HG02870 (cell line): Measurements from ENCODE around the gene PRPF6.
"Not testable (repeated sequence)": the region's sequence is repeated elsewhere in the genome, so short reads cannot be mapped to it uniquely, and the experiment has no call there.

Experiments
- ATAC-seq: cut with Tn5 transposase; IDR thresholded peaks from one replicate; pipeline ENCODE4 v1.9.1; 2021; ENCODE audit warnings: mild to moderate bottlenecking, moderate library complexity; ENCODE audit not compliant: unreplicated experiment

PRPF6 gene

GRCh38 chr20:63973160-63973479, 7.8 kb upstream of the PRPF6 start:
- no peak for ATAC-seq

- ATAC-seq, result no peak
Observed at GRCh38 chr20:63973636-63974401, 7.1 kb upstream of the PRPF6 start.

GRCh38 chr20:63974402-63975200, 6.3 kb upstream of the PRPF6 start:
- ATAC-seq, result no peak

GRCh38 chr20:63976511-63976910, 4.4 kb upstream of the PRPF6 start:
- ATAC-seq, result not testable (repeated sequence)

- ATAC-seq, result no peak
Observed at GRCh38 chr20:63976980-63977738, 3.8 kb upstream of the PRPF6 start.

- no peak for ATAC-seq
Observed at GRCh38 chr20:63977739-63978276, 3.1 kb upstream of the PRPF6 start.

- peak; percentile 36 for ATAC-seq
Observed at GRCh38 chr20:63978319-63979228, 2.4 kb upstream of the PRPF6 start.

- no peak for ATAC-seq
Observed at GRCh38 chr20:63979229-63979556, 1.7 kb upstream of the PRPF6 start.

- ATAC-seq, result peak; percentile 26
Observed at GRCh38 chr20:63979557-63980316, 1.2 kb upstream of the PRPF6 start, which contains the start of gene SAMD10. Gene SAMD10 (minus strand): TSS chr20:63979642. CDS start chr20:63979467, 175 bp downstream.

GRCh38 chr20:63980317-63980805, 571 bp upstream of the PRPF6 start:
- ATAC-seq, result peak; percentile 7

GRCh38 chr20:63982937-63983336, 2.0 kb downstream of the PRPF6 start:
- ATAC-seq, result no peak

GRCh38 chr20:64000906-64001305, 20.0 kb downstream of the PRPF6 start:
- ATAC-seq, result no peak

- no peak for ATAC-seq
Observed at GRCh38 chr20:64001607-64002011, 20.7 kb downstream of the PRPF6 start.

- no peak for ATAC-seq
Observed at GRCh38 chr20:64003960-64004725, 23.2 kb downstream of the PRPF6 start.

- ATAC-seq, result no peak
Observed at GRCh38 chr20:64005394-64005793, 24.5 kb downstream of the PRPF6 start.

GRCh38 chr20:64006490-64006889, 25.6 kb downstream of the PRPF6 start:
- no peak for ATAC-seq

GRCh38 chr20:64006902-64007301, 26.0 kb downstream of the PRPF6 start:
- ATAC-seq, result no peak

- no peak for ATAC-seq
Observed at GRCh38 chr20:64009811-64010387, 29.0 kb downstream of the PRPF6 start.
